Osteocyte (in vitro differentiated cells): Measurements from ENCODE around the gene ALG12. TPM values are rescaled to one million over a fixed set of nuclear protein-coding genes. Genes with fewer than 3 reads are reported as not detected.

Experiments
- DNase-seq: peaks from one replicate; pipeline ENCODE4 v3.0.0; 2021; ENCODE audit warnings: mixed read lengths; ENCODE audit not compliant: unreplicated experiment; ENCODE audit errors: extremely low spot score
- H3K27ac Mint-ChIP-seq: one replicate; pipeline ENCODE4 v1.8.0; 2021; ENCODE audit warnings: mild to moderate bottlenecking, mixed read lengths; ENCODE audit not compliant: unreplicated experiment
- H3K27me3 Mint-ChIP-seq: one replicate; pipeline ENCODE4 v1.8.0; 2021; ENCODE audit warnings: mixed read lengths; ENCODE audit not compliant: unreplicated experiment
- H3K36me3 Mint-ChIP-seq: one replicate; pipeline ENCODE4 v1.8.0; 2021; ENCODE audit warnings: mixed read lengths; ENCODE audit not compliant: unreplicated experiment
- H3K4me1 Mint-ChIP-seq: one replicate; pipeline ENCODE4 v1.8.0; 2021; ENCODE audit warnings: mixed read lengths; ENCODE audit not compliant: unreplicated experiment
- H3K4me3 Mint-ChIP-seq: one replicate; pipeline ENCODE4 v1.8.0; 2021; ENCODE audit warnings: mild to moderate bottlenecking, moderate library complexity, mixed read lengths; ENCODE audit not compliant: unreplicated experiment
- H3K9me3 Mint-ChIP-seq: one replicate; pipeline ENCODE4 v1.8.0; 2021; ENCODE audit warnings: mixed read lengths; ENCODE audit not compliant: unreplicated experiment
- total RNA-seq: library from RNA; stranded (reverse); gene quantifications from 2 replicates; pipeline ENCODE4 v1.2.1, GENCODE V29; 2021
- TF ChIP-seq, protein P1 (sequence below): fragments of 200-600 bp; sonication (generic); IDR thresholded peaks from 2 replicates; pipeline ENCODE4 v1.5.0; 2021; ENCODE audit warnings: antibody characterized with exemption, mild to moderate bottlenecking, moderate library complexity

ALG12 gene
- total RNA-seq, 1 donor from 2014 or later: 27.1 TPM

DNA sequence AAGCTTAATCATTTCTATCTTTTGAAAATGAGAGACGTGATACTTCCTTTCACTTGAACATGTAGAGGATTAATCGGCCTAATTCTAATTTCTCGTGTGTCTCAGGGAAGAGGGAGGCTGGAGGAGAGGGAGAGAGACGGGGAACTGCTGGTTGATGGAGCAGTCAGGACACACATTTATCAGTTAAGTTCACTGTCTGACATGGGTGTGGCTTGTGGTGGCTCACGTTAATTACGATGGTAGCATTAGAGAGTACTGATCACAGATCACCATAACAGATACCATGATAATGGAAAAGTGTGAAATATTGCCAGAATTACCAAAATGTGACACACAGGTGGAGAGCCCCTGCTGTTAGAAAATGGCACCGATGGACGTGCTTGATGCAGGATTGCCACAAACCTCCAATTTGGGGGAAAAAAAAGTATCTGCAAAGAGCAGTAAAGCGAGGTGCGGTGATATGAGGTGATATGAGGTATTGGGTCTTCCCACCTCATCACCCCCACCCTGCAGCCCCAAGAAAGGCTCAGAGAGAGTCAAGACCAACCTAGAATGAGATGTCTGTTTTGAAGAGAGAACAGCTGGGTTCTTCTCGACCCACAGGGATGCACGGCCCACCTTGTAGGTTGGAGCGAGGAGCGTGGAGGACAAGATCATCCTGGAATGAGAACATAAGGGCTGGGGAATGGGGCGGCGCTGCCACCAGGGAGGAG, 44.9 kb downstream of the ALG12 start:
- Mint-ChIP-seq H3K27ac (no peak overlapping the region), H3K9me3 (peaks cover 21% of the 10 kb centered on the region)

DNA sequence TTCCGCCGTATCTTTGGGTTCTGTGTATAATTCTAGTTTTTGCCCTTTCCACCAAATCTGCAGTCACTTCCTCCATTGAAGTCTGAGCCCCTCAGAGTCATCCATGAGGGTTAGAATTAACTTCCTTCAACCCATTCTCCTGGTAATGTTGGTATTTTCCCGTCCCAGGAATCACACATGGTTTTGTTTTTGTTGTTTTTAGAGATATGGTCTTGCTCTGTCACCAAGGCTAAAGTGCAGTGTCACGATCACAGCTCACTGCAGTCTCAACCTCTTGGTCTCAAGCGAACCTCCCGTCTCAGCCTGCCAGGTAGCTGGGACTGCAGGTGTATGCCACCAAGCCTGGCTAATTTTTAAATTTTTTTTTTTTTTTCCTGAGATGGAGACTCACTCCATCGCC, 45.9 kb downstream of the ALG12 start:
- TF ChIP-seq, protein P1, sequence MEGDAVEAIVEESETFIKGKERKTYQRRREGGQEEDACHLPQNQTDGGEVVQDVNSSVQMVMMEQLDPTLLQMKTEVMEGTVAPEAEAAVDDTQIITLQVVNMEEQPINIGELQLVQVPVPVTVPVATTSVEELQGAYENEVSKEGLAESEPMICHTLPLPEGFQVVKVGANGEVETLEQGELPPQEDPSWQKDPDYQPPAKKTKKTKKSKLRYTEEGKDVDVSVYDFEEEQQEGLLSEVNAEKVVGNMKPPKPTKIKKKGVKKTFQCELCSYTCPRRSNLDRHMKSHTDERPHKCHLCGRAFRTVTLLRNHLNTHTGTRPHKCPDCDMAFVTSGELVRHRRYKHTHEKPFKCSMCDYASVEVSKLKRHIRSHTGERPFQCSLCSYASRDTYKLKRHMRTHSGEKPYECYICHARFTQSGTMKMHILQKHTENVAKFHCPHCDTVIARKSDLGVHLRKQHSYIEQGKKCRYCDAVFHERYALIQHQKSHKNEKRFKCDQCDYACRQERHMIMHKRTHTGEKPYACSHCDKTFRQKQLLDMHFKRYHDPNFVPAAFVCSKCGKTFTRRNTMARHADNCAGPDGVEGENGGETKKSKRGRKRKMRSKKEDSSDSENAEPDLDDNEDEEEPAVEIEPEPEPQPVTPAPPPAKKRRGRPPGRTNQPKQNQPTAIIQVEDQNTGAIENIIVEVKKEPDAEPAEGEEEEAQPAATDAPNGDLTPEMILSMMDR: no peak
- no peak overlapping the region for H3K4me3 Mint-ChIP-seq
- DNase-seq: no peak
- no peak overlapping the region for H3K27ac Mint-ChIP-seq
- no peaks in the 10 kb centered on the region for H3K27me3 Mint-ChIP-seq
- no peaks in the 10 kb centered on the region for H3K4me1 Mint-ChIP-seq
- H3K36me3 Mint-ChIP-seq: peaks cover 44% of the 10 kb centered on the region
- peaks cover 23% of the 10 kb centered on the region for H3K9me3 Mint-ChIP-seq

More for the DNA sequence above, 44.9 kb downstream of the ALG12 start:
- Mint-ChIP-seq H3K4me3 (no peak overlapping the region), H3K36me3 (peaks cover 39% of the 10 kb centered on the region), H3K4me1 (no peaks in the 10 kb centered on the region), H3K27me3 (no peaks in the 10 kb centered on the region)
- TF ChIP-seq, protein P1: no peak
- DNase-seq: no peak

GRCh38 chr22:49871482-49871881, 46.8 kb downstream of the ALG12 start:
- TF ChIP-seq, protein P1: no peak
- Mint-ChIP-seq H3K27me3 (no peaks in the 10 kb centered on the region), H3K4me1 (no peaks in the 10 kb centered on the region), H3K27ac (no peak overlapping the region), H3K4me3 (no peak overlapping the region), H3K36me3 (peaks cover 48% of the 10 kb centered on the region), H3K9me3 (peaks cover 31% of the 10 kb centered on the region)
- DNase-seq: no peak

- no peak overlapping the region for H3K27ac Mint-ChIP-seq
- TF ChIP-seq, protein P1: no peak
- H3K27me3 Mint-ChIP-seq: no peaks in the 10 kb centered on the region
- no peak overlapping the region for H3K4me3 Mint-ChIP-seq
- H3K4me1 Mint-ChIP-seq: no peaks in the 10 kb centered on the region
- peaks cover 50% of the 10 kb centered on the region for H3K36me3 Mint-ChIP-seq
- DNase-seq: no peak
- peaks cover 37% of the 10 kb centered on the region for H3K9me3 Mint-ChIP-seq
Measured at GRCh38 chr22:49869845-49870712, 48.2 kb downstream of the ALG12 start.
